HG03280 (cell line): Measurements from ENCODE around the gene CASZ1.

ENCODE experiments used
- ATAC-seq: cut with Tn5 transposase; IDR thresholded peaks from one replicate; pipeline ENCODE4 v1.9.1; 2021; ENCODE audit warnings: mild to moderate bottlenecking, moderate library complexity; ENCODE audit not compliant: unreplicated experiment

Gene CASZ1

DNA sequence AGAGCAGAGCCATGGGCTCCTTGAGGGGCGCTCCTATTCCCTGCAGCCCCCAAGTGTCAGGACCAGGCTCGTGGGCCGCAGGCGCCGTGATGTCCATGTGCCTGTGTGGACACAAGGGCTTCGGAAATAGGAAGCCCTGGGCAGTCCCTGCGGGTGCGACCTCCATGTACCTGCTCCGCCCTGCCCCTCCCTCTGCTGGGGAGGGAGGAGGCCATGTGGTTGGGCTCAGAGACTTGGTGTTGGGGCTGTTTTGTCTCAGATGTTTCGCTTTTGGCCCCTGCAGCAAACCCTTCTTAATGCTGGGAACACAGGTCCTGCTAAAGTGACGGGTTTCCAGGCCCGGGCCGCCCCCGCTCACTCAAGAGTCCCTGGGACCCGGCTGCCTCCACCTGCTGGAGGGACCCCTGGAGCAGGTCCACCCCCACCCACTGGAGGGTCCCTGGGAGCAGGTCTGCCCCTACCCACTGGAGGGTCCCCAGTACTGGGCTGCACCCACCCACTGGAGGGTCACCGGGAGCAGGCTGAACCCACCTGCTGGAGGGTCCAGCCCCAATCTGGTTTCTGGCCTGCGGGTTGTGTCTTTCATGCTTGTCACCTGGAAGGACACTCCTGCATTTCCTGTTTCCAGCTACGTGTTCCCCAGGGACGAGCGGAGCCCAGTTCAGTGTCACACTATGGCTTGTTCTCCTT lies 165.2 kb downstream of the CASZ1 start:
- ATAC-seq, result no peak

DNA sequence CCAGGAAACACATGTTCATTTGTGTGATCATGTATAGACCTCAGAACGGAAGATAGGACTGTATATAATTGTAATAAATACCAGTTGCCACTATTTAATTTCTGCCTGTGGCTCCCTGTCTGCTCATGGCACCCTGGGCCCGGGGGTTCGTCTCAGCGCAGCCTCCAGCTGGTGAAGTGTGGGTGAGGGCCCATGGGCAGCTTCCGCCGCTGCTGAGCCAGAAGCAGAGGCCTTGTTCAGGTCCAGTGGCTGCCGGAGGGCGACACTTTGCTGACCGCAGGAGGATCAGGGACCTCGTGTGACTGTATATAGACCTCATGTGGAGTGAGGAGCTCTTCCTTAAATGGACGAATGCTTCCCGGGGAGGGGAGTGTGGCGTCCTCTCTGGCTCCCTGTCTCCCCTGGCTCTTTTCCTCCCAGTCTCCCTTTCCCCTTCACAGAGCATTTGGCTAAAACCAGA lies 165.8 kb downstream of the CASZ1 start:
- no peak for ATAC-seq

DNA sequence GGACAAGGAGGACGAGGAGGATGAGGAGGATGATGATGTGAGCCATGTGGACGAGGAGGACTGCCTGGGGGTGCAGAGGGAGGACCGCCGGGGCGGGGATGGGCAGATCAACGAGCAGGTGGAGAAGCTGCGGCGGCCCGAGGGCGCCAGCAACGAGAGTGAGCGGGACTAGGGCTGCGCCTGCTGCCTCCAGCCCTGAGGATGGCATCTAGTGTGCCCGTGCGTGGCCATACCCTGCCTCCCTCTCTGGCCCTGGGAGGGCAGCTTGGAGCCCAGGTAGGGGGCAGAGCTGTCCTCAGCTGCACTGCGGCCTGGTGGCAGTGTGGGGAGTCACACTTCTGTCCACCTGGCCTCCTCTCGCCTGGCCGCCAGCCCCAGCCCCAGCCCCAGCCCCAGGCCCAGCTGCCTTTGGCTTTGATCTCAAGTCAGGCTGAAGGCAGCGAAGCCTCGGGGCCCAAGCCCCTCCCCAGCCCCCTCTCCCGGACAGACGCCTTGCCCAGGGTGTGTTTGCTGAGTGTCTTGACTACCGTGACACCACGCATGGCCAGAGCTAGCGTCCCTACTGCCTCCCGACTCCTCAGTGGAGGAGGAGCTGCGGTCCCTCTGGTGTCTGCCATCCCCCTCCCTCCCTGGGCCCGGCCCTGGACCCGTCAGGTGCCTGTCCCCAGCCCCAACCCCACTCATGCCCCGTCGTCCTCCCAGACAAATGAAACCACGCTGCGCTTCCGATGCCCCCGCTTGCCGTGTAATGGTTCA lies 166.5 kb downstream of the CASZ1 start:
- ATAC-seq, result no peak

DNA sequence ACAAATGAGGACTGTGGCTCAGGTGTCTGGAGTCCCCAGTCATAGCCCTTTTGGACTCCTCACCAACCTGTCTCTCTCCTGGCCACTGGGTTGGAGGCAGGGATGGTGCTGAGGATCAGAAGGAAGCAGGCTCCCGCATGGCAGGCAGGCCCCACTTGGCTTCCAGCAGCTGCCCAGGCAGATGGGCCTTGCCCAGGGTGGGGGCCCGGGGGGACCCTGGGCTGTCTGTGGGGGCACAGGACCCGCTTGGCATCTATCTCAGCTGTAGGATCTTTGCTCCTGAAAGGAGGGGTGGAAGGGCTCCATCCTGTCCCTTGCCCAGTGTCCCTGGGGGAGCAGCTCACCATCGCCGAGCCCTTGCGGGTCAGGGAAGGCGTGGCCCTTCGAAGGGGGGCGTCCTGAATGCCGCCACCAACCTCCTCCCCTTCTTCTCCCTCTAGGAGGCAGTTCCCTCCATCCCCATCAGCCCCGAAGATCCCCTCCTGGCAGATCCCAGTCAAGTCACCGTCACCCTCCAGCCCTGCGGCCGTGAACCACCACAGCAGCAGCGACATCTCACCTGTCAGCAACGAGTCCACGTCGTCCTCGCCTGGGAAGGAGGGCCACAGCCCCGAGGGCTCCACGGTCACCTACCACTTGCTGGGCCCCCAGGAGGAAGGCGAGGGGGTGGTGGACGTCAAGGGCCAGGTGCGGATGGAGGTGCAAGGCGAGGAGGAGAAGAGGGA lies 167.2 kb downstream of the CASZ1 start:
- ATAC-seq, result no peak

DNA sequence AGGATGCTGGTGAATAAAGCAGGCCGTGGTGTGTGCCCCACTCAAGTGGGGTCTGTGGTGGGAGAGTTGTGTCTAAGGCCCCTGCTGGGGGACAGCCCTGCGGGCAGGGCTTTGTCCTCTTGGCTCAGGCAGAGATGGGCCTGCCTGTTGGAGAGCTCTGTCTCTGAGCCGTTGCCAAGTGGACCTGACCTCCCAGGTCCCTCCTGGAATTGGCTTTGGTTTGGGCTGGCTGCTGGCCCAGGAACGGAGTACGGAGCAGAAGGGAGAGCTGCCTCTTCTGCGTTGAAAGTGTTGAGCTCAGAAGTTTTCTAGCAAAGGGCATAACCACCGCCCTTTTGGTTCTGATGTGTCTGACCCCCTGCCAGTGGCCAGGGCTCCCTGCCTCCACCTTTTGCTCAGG lies 167.8 kb downstream of the CASZ1 start:
- no peak for ATAC-seq

DNA sequence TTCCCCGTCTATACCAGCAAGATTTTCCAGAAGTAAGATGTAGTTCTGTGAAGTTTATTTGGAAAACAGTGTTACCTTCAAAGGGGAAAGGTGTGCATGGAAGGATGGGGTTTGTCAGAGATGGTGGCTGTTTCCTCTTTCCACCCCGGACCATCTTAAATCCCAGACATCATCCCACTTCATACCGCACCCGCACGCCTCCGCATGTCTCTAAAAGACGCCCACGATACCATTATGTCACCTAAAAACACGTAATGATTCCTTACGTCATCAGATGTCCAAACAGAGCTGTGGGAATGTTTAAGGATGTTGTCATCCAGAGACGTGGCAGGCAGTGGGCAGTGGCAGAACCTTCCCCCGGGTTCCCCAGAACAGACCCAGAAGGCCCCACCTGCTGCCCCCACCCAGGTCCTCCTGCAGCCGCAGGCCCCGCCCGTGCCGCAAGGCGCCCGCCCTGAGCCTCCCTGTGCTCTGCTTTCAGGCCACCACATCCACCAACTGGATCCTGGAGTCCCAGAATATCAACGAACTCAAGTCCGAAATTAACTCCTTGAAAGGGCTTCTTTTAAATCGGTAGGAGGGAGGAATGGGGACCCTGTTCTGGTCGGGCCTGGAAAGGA lies 169.5 kb downstream of the CASZ1 start:
- ATAC-seq, result no peak

DNA sequence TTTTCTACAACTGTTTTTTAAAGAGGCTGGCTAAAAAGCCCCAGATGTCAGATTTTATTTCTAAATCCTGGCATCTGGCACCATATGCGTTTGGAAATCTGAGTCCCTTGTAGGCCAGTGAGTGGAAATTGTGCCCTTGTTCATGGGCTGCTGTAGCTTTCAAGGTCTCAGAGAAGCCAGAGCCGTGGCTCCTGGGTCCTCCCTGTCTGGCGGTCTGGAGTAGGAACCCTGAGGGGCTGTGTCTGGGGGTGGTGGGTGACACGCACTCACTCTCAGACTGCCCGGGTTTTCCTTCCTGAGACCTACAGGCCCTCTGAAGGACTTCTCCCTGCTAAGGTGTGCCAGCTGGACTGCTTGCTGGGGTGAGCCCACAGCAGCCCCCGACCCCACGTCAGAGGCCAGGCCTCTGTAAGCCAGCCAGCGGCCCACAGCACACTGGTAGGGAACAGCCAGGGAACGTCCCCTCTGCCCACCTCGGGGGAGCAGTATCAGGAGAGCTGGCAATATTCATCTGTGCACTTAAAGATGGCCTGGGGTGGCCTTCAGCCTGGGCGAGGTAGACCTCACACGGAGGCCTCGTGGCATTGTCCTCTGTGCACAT lies 170.2 kb downstream of the CASZ1 start:
- no peak for ATAC-seq

DNA sequence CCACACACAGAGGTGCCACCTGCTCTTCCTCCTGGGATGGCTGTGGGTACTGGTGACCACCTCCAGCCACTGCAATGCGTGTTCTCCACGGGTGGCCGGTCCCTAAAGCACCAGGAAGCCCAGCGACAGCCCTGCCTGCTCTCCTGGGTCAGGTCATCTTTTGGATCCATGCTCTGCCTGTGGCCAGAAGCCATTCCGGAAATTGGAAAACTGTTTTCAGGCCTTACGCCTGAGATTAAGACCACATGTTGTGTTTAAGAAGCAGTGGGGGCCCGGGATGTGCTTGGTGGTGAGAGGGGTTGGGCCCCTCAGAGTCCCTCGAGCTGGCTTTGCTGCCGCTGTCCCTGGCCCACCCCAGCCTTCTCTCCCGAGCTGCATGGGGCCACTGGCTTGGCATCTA lies 170.9 kb downstream of the CASZ1 start:
- no peak for ATAC-seq

DNA sequence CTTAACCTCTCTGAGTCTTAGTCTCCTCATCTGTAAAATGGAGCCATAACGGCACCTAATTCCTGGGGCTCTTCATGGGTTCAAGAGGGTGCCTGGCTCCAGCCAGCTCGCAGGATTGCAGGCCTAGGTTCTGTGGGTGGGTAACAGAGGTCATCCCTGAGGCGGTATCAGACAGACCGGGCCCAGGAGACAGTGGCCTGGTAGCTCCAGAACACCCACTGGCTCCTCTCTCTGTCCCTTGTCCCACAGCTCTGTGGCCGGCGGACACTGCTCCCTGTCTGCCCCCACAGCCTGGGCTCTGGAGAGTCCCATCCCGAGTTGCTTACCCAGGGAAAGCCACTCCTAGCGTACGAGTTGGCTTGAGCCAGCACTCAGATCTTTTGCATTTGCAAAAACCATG lies 171.4 kb downstream of the CASZ1 start:
- no peak for ATAC-seq

DNA sequence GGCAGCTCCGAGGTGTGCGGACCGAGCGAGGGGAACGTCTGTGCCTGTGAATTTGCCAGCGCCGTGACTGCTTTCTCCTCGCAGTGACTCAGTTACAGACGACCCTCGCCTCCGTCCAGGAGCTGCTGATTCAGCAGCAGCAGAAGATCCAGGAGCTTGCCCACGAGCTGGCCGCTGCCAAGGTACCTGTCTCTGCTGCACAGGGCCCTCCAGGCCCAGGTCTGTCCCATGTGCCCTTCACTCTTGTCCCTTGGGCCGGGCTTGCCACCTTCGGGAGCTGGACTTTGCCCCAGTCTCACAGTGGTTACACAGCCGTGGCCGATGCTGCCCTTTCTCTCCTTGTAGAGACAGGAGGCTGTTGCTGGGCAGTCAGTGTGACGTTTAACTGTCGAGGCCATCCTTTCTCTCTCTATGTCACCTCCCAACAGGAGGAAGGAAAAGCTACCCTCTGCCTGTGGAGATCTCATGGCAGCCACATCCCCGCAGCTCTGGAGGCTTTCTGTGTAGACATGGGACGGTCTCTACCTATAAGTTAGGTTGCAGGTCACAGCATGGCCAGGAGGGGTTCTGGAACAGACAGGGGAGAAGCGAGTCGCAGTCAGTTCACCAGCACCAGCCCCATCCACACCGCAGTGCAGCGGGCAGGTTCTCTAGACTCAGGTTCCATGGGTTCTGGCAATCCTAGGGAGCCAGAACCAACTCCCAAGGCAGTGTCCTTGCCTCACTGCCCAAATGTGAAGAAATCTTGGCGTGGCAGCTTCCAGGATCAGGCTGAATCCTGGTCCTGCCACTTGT lies 172.0 kb downstream of the CASZ1 start:
- no peak for ATAC-seq

DNA sequence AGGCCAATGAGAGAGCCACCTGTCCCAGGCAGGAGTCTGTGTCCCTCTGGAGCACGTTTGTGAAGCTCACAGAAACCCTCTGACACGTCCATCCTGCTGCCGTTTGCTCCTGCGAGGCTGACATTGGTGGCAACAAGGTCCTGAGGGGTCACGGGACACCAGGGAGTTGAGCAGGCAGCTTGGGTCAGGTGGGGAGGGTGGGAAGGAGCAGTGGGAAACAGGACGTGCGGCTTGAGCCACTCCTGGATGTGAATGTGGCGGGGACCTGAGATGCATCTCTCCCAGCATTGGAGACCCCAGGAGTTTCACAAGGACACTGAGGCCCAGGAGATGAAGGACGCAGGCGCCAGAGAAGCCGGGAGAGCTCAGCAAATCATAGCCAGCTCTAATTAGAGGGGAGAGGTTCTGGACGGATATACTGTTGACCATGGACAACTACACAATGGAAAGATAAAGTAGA lies 172.7 kb downstream of the CASZ1 start:
- no peak for ATAC-seq

DNA sequence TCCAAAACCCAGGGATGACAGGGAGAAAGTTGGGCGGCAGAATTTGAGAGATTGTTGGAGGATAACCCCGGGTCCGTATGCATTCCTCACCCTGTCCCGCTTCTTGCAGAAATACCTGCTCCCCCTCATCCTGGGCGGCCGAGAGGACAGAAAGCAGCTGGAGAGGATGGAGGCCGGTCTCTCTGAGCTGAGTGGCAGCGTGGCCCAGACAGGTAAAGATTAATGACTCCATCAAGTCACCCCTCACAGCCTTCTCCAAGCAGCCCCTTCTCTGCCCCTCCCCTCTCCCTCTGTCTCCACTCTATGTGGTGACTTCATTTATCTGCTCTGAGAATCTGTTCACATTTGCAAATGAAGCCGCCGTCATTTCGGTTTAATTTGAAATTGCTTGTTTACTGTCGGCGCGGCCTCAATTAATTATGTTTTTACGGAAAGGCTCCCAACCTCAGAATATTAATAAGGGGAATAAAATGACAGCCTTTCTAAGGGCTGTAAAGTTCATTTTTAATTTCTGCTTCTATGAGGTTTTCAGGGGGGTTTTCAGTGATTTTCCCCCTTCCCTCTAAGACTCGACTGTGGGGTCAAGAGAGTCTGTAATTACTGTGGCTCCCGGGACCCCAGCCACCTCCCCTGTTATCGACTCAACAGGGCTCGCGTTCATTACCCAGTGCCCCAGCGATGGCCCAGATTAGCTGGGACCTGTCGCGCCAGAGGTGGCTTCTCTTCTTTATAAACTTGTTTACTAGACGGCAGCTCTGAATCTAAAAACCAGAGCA lies 173.3 kb downstream of the CASZ1 start:
- ATAC-seq, result no peak

DNA sequence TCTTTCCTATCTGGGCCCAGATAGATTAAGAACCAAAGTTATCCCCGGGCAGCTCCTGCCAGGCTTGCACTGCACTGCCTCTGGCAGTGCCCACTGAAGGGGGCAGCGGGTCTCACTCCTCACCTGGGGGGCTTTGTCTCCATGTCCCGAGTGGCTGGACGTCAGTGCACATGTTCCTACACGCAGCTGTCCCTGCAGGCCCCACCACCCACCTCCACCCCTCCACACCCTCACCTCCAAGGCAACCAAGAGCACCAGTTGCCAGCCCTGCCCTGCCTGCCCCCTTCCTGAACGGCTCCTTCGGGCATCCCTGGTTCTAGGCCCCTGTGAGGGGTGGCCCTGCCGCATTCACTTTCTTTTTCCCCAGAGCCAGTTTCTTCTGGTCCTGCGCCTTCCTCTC lies 174.5 kb downstream of the CASZ1 start:
- no peak for ATAC-seq

DNA sequence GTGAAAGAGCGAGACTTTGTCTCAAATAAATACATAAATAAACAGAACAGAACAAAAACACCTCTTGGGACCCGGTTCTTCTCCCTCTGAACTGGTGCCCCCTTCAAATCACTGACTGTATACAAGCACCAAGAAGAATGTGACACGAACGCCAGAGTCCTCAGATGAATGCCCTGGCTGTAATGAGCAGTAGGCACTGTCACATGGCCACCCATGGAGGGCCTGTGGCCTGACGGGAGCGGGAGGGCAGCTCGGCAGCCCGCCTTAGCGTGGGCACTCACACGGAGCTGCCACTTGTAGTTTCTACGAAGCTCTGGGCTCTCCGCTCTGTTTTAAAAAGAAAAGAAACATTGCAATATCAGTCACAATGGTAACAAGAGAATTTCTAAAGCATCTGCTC lies 175.7 kb downstream of the CASZ1 start:
- no peak for ATAC-seq

DNA sequence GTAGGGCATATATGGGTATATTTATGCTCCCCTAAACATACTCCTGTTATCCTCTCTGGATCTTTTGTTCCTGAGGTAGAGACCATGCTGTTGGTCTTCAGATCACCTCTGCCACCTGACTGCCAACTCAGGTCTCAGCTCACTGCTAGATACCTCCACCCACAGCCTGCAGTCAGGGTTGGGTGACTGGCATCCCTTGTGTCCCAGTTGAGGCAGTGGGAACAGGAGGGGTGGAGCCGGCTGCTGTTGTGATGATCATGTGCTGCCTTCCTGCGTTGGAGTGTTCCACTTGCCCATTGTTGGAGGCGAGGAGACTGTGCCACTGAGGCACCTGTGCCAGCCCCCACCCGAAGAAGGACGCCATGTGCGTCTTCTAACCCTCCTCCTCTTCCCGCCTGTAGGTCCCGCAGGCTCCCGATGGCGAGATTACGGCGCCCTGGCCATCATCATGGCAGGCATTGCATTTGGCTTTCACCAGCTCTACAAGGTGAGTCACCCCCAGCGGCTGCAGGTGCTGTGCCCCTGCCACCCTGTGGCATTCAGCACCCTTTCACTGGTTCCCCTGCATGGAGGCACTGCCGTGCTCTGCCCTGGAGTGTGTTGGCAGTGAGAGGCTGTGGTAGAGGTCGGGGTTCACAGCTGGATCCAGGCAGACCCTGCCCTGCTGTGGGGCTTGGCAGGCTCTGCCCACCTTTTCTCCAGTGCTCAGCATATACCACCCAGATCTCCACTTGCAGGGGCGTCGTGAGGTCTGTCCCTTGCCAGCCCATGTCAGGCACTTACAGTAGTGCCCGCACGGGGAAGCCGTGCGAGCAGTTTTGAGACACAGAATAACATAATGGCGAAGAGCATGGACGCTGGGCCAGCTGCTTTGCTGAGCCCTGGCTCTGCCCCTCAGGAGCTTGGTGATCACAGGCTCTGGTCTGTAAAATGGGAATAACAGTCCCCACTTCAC lies 178.2 kb downstream of the CASZ1 start:
- ATAC-seq, result no peak

DNA sequence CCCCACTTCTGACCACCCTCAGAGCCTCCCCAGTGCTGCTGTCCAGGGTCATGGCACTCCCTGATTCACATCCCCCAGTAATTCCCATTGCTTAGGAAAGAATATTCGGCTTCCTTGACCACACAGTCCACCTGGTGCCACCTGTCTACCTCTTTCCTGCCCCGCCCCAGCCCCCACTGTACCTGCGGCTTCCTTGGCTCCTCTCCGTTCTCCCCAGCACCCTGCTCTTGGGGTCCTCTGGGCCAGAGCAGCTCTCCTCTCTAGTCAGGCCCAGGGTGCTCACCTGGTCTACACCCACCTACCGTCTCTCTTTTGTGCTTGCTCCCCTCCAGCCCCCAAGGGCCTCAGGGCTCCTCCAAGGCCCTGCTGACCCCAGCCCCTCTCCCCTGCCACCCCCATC lies 179.1 kb downstream of the CASZ1 start:
- no peak for ATAC-seq

DNA sequence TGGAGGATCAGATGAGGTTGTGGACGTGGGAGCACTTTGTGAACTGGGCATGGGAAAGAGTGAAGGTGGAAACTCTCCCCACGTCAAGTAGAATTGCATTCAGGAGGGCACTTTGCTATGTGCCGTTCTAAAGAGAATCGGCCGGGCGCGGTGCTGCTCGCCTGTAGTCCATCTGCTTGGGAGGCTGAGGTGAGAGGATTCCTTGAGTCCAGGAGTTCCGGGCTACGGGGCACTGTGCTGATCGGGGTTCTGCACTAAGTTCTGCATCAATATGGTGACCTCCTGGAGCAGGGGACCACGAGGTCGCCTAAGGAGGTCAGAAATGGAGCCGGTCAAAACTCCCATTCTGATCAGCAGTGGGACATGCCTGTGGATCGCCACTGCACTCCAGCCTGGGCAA lies 179.8 kb downstream of the CASZ1 start:
- no peak for ATAC-seq

DNA sequence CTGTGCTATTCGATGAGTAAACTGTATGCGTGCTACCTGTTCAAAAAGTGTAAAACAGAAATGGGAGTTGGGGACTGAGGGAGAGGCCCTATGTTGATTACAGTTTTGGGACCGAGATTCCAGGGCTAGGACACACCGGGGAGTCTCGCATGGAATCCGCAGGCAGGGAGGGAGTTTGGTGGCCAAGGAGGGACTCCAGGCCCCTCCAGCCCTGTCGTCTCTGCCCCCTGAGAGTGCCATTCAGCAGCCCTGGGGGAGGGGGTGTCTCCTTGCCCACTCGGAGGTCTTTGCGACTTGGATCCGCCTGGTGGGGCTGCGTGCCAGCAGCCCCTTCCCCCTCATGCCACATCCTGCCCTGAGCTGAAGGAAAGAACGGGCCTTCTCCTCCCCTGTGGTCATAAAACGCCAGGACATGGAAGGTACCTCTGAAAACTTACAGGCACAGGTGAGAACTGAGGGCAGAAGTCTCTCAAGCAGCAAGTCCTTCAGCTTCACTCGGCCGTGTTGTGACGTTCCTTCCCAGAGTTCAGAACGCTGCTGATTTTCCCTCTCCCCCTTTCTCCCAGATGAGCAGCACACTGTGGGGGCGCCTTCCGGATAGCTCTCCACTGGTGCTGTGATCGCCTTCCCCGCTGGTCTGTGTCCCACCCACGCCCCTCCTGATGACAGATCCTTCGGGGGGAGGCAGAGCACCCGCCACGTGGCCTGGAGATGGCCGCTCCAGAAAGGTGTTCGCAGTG lies 180.3 kb downstream of the CASZ1 start:
- ATAC-seq, result no peak
